CD4-positive, alpha-beta T cell (primary cell): Measurements from ENCODE around the gene IL33. TPM values are rescaled to one million over a fixed set of nuclear protein-coding genes. Genes with fewer than 3 reads are reported as not detected.

Source experiments
- ATAC-seq: fragments of 200-7000 bp; cut with Tn5 transposase; one replicate; pipeline ENCODE4 v1.10.0; 2022; ENCODE audit warnings: mild to moderate bottlenecking; ENCODE audit not compliant: poor library complexity
- CTCF ChIA-PET: fragments of 350-600 bp; sonication (Branson Sonifier 250); formaldehyde crosslinking; loops from one replicate; lab custom pipeline; 2021; ENCODE audit warnings: antibody characterized with exemption, inconsistent platforms; lab: Charles Lee
- POLR2A ChIA-PET: fragments of 350-600 bp; sonication (Branson Sonifier 250); formaldehyde crosslinking; loops from one replicate; lab custom pipeline; 2021; ENCODE audit warnings: antibody characterized with exemption, inconsistent platforms; lab: Charles Lee
- DNase-seq, 14 experiments: peaks; one replicate each; pipeline ENCODE4 v3.0.0-alpha.2; 2013 to 2020; ENCODE audit warnings: mixed read lengths in 2 of 14
- H3K27ac ChIP-seq, 2 donors: one replicate each; pipeline versions ENCODE4 v1.5.1 to v1.7.0; 2013; ENCODE audit warnings: low read length in 2 of 2, low read depth in 1 of 2, mild to moderate bottlenecking in 1 of 2
- H3K27me3 ChIP-seq, 2 experiments: 1 replicate in 1 of 2; 2 replicates in 1 of 2; pipeline versions ENCODE4 v1.6.1 to v1.7.0; 2013; ENCODE audit warnings: low read length in 2 of 2, control low read depth in 1 of 2, mild to moderate bottlenecking in 1 of 2, moderate library complexity in 1 of 2; ENCODE audit not compliant: insufficient read depth in 2 of 2, control insufficient read depth in 1 of 2
- H3K36me3 ChIP-seq: one replicate; pipeline ENCODE4 v1.6.1; 2013; ENCODE audit warnings: low read length, control low read depth; ENCODE audit not compliant: insufficient read depth
- H3K4me1 ChIP-seq: one replicate; pipeline ENCODE4 v1.6.1; 2013; ENCODE audit warnings: low read length, control low read depth; ENCODE audit not compliant: insufficient read depth
- H3K4me3 ChIP-seq: one replicate; pipeline ENCODE4 v1.5.1; 2013; ENCODE audit warnings: mild to moderate bottlenecking, low read length, moderate library complexity
- H3K9me3 ChIP-seq, 2 experiments: 1 replicate in 1 of 2; 2 replicates in 1 of 2; pipeline versions ENCODE4 v1.6.1 to v1.7.0; 2013; ENCODE audit warnings: low read length in 2 of 2, mild to moderate bottlenecking in 2 of 2, control low read depth in 1 of 2, moderate library complexity in 1 of 2; ENCODE audit not compliant: control insufficient read depth in 1 of 2, insufficient read depth in 1 of 2
- H3K27ac Mint-ChIP-seq: one replicate; pipeline ENCODE4 v1.8.0; 2020; ENCODE audit warnings: mixed read lengths
- H3K27me3 Mint-ChIP-seq: one replicate; pipeline ENCODE4 v1.8.0; 2021; ENCODE audit warnings: mixed read lengths
- H3K36me3 Mint-ChIP-seq: one replicate; pipeline ENCODE4 v1.8.0; 2021; ENCODE audit warnings: low read depth, mixed read lengths
- H3K4me1 Mint-ChIP-seq: one replicate; pipeline ENCODE4 v1.8.0; 2021; ENCODE audit warnings: low read depth, mixed read lengths
- H3K4me3 Mint-ChIP-seq: one replicate; pipeline ENCODE4 v1.8.0; 2020; ENCODE audit warnings: mild to moderate bottlenecking, mixed read lengths
- H3K9me3 Mint-ChIP-seq: one replicate; pipeline ENCODE4 v1.8.0; 2020; ENCODE audit warnings: mixed read lengths
- CTCF ChIP-seq: fragments of 200-600 bp; IDR thresholded peaks from one replicate; pipeline ENCODE4 v1.8.0; 2022; ENCODE audit warnings: antibody characterized with exemption, mild to moderate bottlenecking
- intact Hi-C, 2 experiments: fragments of 100-400 bp; cut with DNase I in 1 of 2; cut with micrococcal nuclease in 1 of 2; formaldehyde crosslinking; loops; one replicate each; pipeline versions ENCODE4 v1.15.1 to v1.9.0; 2023 to 2025; cut with DNase I, micrococcal nuclease
- total RNA-seq, 174 experiments: library from RNA in 2 of 174; stranded (reverse) in 2 of 174; gene quantifications; one replicate each; pipeline ENCODE4 v1.2.3 and lab custom pipeline; 2021 to 2026

IL33 gene
- total RNA-seq, 2 experiments from 2014 or later: not detected

DNA sequence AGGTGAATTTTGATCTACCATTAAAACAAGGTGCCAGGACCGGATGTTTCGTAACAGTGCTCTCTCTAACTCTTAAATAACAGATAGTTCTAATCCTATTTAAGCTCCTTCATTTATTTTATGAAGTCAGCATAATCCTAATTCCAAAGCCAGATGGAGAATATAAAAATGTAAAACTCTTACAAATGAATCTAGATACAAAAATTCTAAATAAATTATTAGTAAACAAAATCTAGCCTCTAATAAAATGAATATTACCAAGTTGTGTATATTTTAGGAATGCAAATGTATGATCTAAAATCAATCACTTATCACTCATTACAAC is 32.4 kb upstream of the IL33 start:
- no peaks in the 10 kb centered on the region for H3K4me1 Mint-ChIP-seq
- no peak for ATAC-seq
- H3K27ac Mint-ChIP-seq: no peak overlapping the region
- Histone ChIP-seq H3K4me1 (no peaks in the 10 kb centered on the region), H3K36me3 (no peaks in the 10 kb centered on the region), H3K9me3 (no peaks in the 10 kb centered on the region), H3K27me3 (no peaks in the 10 kb centered on the region), H3K27ac (no peak overlapping the region), H3K4me3 (no peak overlapping the region)
- H3K36me3 Mint-ChIP-seq: no peaks in the 10 kb centered on the region
- ChIA-PET CTCF (interaction anchor here (0.9 kb wide), 1 partner anchor 11 kb away, joined by 3 read pairs; no protein-coding TSS in a partner anchor), POLR2A (no interaction called here)
- no peak for DNase-seq
- no peak for TF ChIP-seq CTCF
- no peak overlapping the region for H3K4me3 Mint-ChIP-seq
- no peaks in the 10 kb centered on the region for H3K9me3 Mint-ChIP-seq
- peaks cover 38% of the 10 kb centered on the region for H3K27me3 Mint-ChIP-seq
- intact Hi-C loops: no loop called here

DNA sequence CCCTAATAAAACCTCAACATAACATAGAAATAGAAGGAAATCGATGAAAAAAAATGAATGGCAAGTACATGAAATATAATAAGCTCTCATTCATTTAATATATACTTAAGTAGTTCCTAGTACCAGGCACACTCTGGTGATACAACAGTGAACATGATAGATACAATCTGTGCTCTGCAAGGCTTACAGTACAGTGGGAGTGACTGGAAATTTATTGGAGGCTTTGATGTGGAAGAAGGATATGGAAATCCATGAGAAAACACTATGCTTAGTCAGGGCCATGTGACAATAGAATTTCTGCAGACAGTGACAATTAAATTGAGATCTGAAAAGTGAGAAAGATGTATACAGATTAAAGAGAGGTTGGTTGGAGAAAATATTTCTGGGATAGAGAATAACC is 32.0 kb upstream of the IL33 start:
- no peak for ATAC-seq
- no peak overlapping the region for H3K4me3 Mint-ChIP-seq

GRCh38 chr9:6184749-6185645 is 30.6 kb upstream of the IL33 start:
- CTCF ChIA-PET: no interaction called here
- Histone ChIP-seq H3K4me1 (no peaks in the 10 kb centered on the region), H3K9me3 (no peaks in the 10 kb centered on the region), H3K4me3 (no peak overlapping the region), H3K27me3 (no peaks in the 10 kb centered on the region), H3K27ac (no peak overlapping the region), H3K36me3 (no peaks in the 10 kb centered on the region)
- Mint-ChIP-seq H3K4me1 (no peaks in the 10 kb centered on the region), H3K27me3 (peaks cover 43% of the 10 kb centered on the region), H3K36me3 (no peaks in the 10 kb centered on the region), H3K4me3 (no peak overlapping the region), H3K27ac (no peak overlapping the region), H3K9me3 (no peaks in the 10 kb centered on the region)
- ATAC-seq (no peak), DNase-seq (no peak)
- POLR2A ChIA-PET: no interaction called here
- TF ChIP-seq CTCF: no peak
- intact Hi-C loops: no loop called here

More for the DNA sequence above, 32.0 kb upstream of the IL33 start:
- TF ChIP-seq CTCF: no peak
- no peaks in the 10 kb centered on the region for H3K36me3 Mint-ChIP-seq
- peaks cover 38% of the 10 kb centered on the region for H3K27me3 Mint-ChIP-seq
- Histone ChIP-seq H3K27ac (no peak overlapping the region), H3K9me3 (no peaks in the 10 kb centered on the region), H3K4me3 (no peak overlapping the region), H3K4me1 (no peaks in the 10 kb centered on the region), H3K36me3 (no peaks in the 10 kb centered on the region), H3K27me3 (no peaks in the 10 kb centered on the region)
- intact Hi-C loops: no loop called here
- POLR2A ChIA-PET: no interaction called here
- H3K9me3 Mint-ChIP-seq: no peaks in the 10 kb centered on the region
- DNase-seq: no peak
- no peak overlapping the region for H3K27ac Mint-ChIP-seq
- CTCF ChIA-PET: interaction anchor here (0.9 kb wide), 1 partner anchor 11 kb away, joined by 3 read pairs; no protein-coding TSS in a partner anchor
- H3K4me1 Mint-ChIP-seq: no peaks in the 10 kb centered on the region
